Measurements from ENCODE around the gene TCOF1.
A peak's percentile ranks its signal among the peaks of the same experiment; 100 is the strongest.

TCOF1 gene

GRCh38 chr5:150357326-150358260, at the start of gene TCOF1:
TCOF1 (plus strand) TSS chr5:150357697; CDS start chr5:150357747, 50 bp downstream.
- peak; percentile 99 for DNase-seq

- no peak for DNase-seq
Measured at GRCh38 chr5:150309101-150309885, 48.2 kb upstream of the TCOF1 start.

GRCh38 chr5:150309886-150310239, 47.6 kb upstream of the TCOF1 start:
- no peak for DNase-seq

GRCh38 chr5:150310246-150310645, 47.3 kb upstream of the TCOF1 start:
- no peak for DNase-seq

- no peak for DNase-seq
Measured at GRCh38 chr5:150311015-150311692, 46.3 kb upstream of the TCOF1 start.

- no peak for DNase-seq
Measured at GRCh38 chr5:150312518-150312917, 45.0 kb upstream of the TCOF1 start.

GRCh38 chr5:150313501-150313900, 44.0 kb upstream of the TCOF1 start:
- DNase-seq, result no peak

GRCh38 chr5:150313921-150314716, 43.4 kb upstream of the TCOF1 start:
- no peak for DNase-seq

GRCh38 chr5:150315245-150315644, 42.3 kb upstream of the TCOF1 start:
- no peak for DNase-seq

- no peak for DNase-seq
Measured at GRCh38 chr5:150316320-150316719, 41.2 kb upstream of the TCOF1 start.

- DNase-seq, result no peak
Measured at GRCh38 chr5:150317048-150318003, 40.2 kb upstream of the TCOF1 start.

GRCh38 chr5:150318613-150319483, 38.6 kb upstream of the TCOF1 start:
- DNase-seq, result no peak

GRCh38 chr5:150319484-150319790, 38.1 kb upstream of the TCOF1 start:
- DNase-seq, result no peak

GRCh38 chr5:150320044-150320613, 37.4 kb upstream of the TCOF1 start:
- DNase-seq, result no peak

GRCh38 chr5:150321211-150321610, 36.3 kb upstream of the TCOF1 start:
- DNase-seq, result no peak

GRCh38 chr5:150321784-150322183, 35.7 kb upstream of the TCOF1 start:
- DNase-seq, result no peak

- no peak for DNase-seq
Measured at GRCh38 chr5:150322202-150322601, 35.3 kb upstream of the TCOF1 start.

- no peak for DNase-seq
Measured at GRCh38 chr5:150323092-150323491, 34.4 kb upstream of the TCOF1 start.

GRCh38 chr5:150323819-150324218, 33.7 kb upstream of the TCOF1 start:
- DNase-seq, result no peak

GRCh38 chr5:150325426-150325825, 32.1 kb upstream of the TCOF1 start:
- DNase-seq, result no peak
